Endothelial cell of umbilical vein (primary cell): Measurements from ENCODE around the gene DAND5. TPM values are rescaled to one million over a fixed set of nuclear protein-coding genes. Genes with fewer than 3 reads are reported as not detected.

Experiments used
- Bru-seq: library from RNA; stranded (reverse); fragments of 400-500 nt; gene quantifications from one replicate; lab custom pipeline; 2021; lab: Mats Ljungman, UMichigan
- BruChase-seq, 2 experiments: library from RNA; stranded (reverse); fragments of 400-500 nt; gene quantifications; one replicate each; lab custom pipeline; 2021; lab: Mats Ljungman, UMichigan
- BruUV-seq: library from RNA; stranded (reverse); fragments of 400-500 nt; replicated peaks from 2 replicates; lab custom pipeline; 2021; lab: Mats Ljungman, UMichigan
- CTCF ChIA-PET: fragments of 300-600, 350-600 bp; sonication (Branson Sonifier 250); formaldehyde crosslinking; loops from one replicate; lab custom pipeline; 2021; ENCODE audit warnings: antibody characterized with exemption, inconsistent platforms; lab: Charles Lee
- POLR2A ChIA-PET: fragments of 300-600, 350-600 bp; sonication (Branson Sonifier 250); formaldehyde crosslinking; loops from one replicate; lab custom pipeline; 2021; ENCODE audit warnings: antibody characterized with exemption, inconsistent platforms; lab: Charles Lee
- DNase-seq: peaks from one replicate; pipeline ENCODE4 v3.0.0-alpha.2; 2011; ENCODE audit warnings: low read depth, low spot score
- FAIRE-seq: peaks from 2 replicates; lab custom pipeline; 2011; peaks lifted over from hg19 to GRCh38; lab: Jason Lieb, UNC
- H2AFZ ChIP-seq: 2 replicates; pipeline ENCODE4 v1.6.0; 2012; ENCODE audit warnings: low read depth, low read length, control low read depth, inconsistent platforms
- H3K27ac ChIP-seq: 2 replicates; pipeline ENCODE4 v1.5.1; 2011; ENCODE audit warnings: low read depth, mild to moderate bottlenecking, control low read depth, low read length, moderate library complexity; ENCODE audit not compliant: insufficient read depth
- H3K27me3 ChIP-seq, 2 experiments: 2 replicates each; pipeline versions ENCODE4 v1.6.0 to v1.6.1; 2011; ENCODE audit warnings: low read length in 2 of 2, mixed read lengths in 1 of 2; ENCODE audit not compliant: control insufficient read depth in 2 of 2, insufficient read depth in 2 of 2
- H3K36me3 ChIP-seq, 2 experiments: 2 replicates in 1 of 2; 3 replicates in 1 of 2; pipeline ENCODE4 v1.5.1; 2011; ENCODE audit warnings: low read length in 2 of 2, mild to moderate bottlenecking in 1 of 2, moderate library complexity in 1 of 2; ENCODE audit not compliant: control insufficient read depth in 2 of 2, insufficient read depth in 2 of 2; ENCODE audit errors: extremely low read depth in 1 of 2
- H3K4me1 ChIP-seq: 3 replicates; pipeline ENCODE4 v1.5.1; 2011; ENCODE audit warnings: mild to moderate bottlenecking, low read length; ENCODE audit not compliant: control insufficient read depth, insufficient read depth; ENCODE audit errors: extremely low read depth
- H3K4me2 ChIP-seq: 2 replicates; pipeline ENCODE4 v1.6.1; 2011; ENCODE audit warnings: low read length, control low read depth, mixed read lengths; ENCODE audit not compliant: insufficient read depth
- H3K4me3 ChIP-seq, 3 experiments: fragments of 200-600 bp in 1 of 3; sonication (generic), shearing (Covaris generic) in 1 of 3; replicated peaks in 1 of 3; 2 replicates each; pipeline ENCODE4 v1.5.1; 2011 to 2016; ENCODE audit warnings: control low read depth in 3 of 3, low read length in 3 of 3, mild to moderate bottlenecking in 2 of 3, inconsistent platforms in 1 of 3, low read depth in 1 of 3, moderate library complexity in 1 of 3; ENCODE audit not compliant: insufficient read depth in 1 of 3
- H3K79me2 ChIP-seq: 2 replicates; pipeline ENCODE4 v1.6.0; 2012; ENCODE audit warnings: low read length, inconsistent platforms; ENCODE audit not compliant: control insufficient read depth, insufficient read depth
- H3K9ac ChIP-seq: replicated peaks from 2 replicates; pipeline ENCODE3; 2011; ENCODE audit warnings: low read length, control low read depth; ENCODE audit not compliant: insufficient read depth; ENCODE audit errors: extremely low read depth
- H3K9me1 ChIP-seq: replicated peaks from 3 replicates; pipeline ENCODE4 v1.6.0; 2011; ENCODE audit warnings: mild to moderate bottlenecking, low read length; ENCODE audit not compliant: control insufficient read depth, insufficient read depth; ENCODE audit errors: extremely low read depth
- H3K9me3 ChIP-seq: replicated peaks from 2 replicates; pipeline ENCODE4 v1.5.1; 2012; ENCODE audit warnings: low read length, inconsistent platforms; ENCODE audit not compliant: control insufficient read depth, insufficient read depth
- H4K20me1 ChIP-seq: replicated peaks from 2 replicates; pipeline ENCODE3; 2011; ENCODE audit warnings: mild to moderate bottlenecking, low read length; ENCODE audit not compliant: control insufficient read depth, insufficient read depth; ENCODE audit errors: extremely low read depth
- EZH2 ChIP-seq: IDR thresholded peaks from 2 replicates; pipeline ENCODE4 v1.6.1; 2012; ENCODE audit warnings: borderline replicate concordance, low read depth, mild to moderate bottlenecking, moderate library complexity, low read length, inconsistent platforms; ENCODE audit not compliant: severe bottlenecking
- FOS ChIP-seq: IDR thresholded peaks from 2 replicates; pipeline ENCODE4 v1.6.1; 2011; ENCODE audit warnings: mild to moderate bottlenecking, low read length, moderate library complexity, borderline replicate concordance; ENCODE audit not compliant: insufficient read depth
- GATA2 ChIP-seq: IDR thresholded peaks from 2 replicates; pipeline ENCODE4 v1.7.0; 2011; ENCODE audit warnings: low read depth, mild to moderate bottlenecking, moderate library complexity, mixed read lengths, low read length; ENCODE audit not compliant: insufficient read length, insufficient read depth
- POLR2A ChIP-seq: IDR thresholded peaks from 2 replicates; pipeline ENCODE4 v1.6.1; 2012; ENCODE audit warnings: low read depth, mild to moderate bottlenecking, control low read depth, low read length
- dilution Hi-C: fragments of 300-500 bp; cut with MboI; formaldehyde crosslinking; loops from one replicate; pipeline ENCODE4 v1.15.0; 2019; ENCODE audit warnings: low sequenced_read_pairs; ENCODE audit not compliant: extremely low pct_ligation_motif_present
- intact Hi-C: fragments of 100-400 bp; cut with micrococcal nuclease; formaldehyde crosslinking; loops from one replicate; pipeline ENCODE4 v1.10.0; 2022
- long read RNA-seq: library from polyadenylated mRNA; stranded (forward); transcript quantifications from one replicate; pipeline ENCODE4 v2.0.0, GENCODE V29; 2021
- polyA minus RNA-seq, 3 experiments: library from RNA; depleted of rRNA, polyadenylated mRNA; stranded (reverse); fragments of >200 nt; gene quantifications; 1 replicate in 1 of 3; 2 replicates in 2 of 3; pipeline ENCODE4 v1.2.3, GENCODE V29; 2011
- polyA plus RNA-seq, 4 experiments: library from polyadenylated mRNA; depleted of rRNA in 3 of 4; stranded (reverse) in 3 of 4; unstranded in 1 of 4; fragments of >200 nt; gene quantifications; 2 replicates each; pipeline versions ENCODE4 v1.2.1 to v1.2.3, GENCODE V29; 2011 to 2012; ENCODE audit warnings: missing spikeins in 1 of 4
- total RNA-seq: library from RNA; stranded (reverse); gene quantifications from 2 replicates; pipeline ENCODE4 v1.2.3, GENCODE V29; 2021

DAND5 gene, protein sequence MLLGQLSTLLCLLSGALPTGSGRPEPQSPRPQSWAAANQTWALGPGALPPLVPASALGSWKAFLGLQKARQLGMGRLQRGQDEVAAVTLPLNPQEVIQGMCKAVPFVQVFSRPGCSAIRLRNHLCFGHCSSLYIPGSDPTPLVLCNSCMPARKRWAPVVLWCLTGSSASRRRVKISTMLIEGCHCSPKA
- total RNA-seq (0.20 and 0.28 TPM in 2 replicates), polyA plus RNA-seq (0.06 TPM in 2 replicates), polyA minus RNA-seq (0.15 TPM in 1 of 2 replicates, not detected in the other), Bru-seq, nascent RNA (percentile 22 among the genes with signal in this experiment), BruChase-seq, experiment 1, labeled RNA remaining after a 6-hour chase (percentile 20 among the genes with signal in this experiment), BruChase-seq, experiment 2, labeled RNA remaining after a 2-hour chase (percentile 26 among the genes with signal in this experiment)
- 0.03 and 0.07 TPM in 2 replicates for polyA plus RNA-seq (2011; cell fraction: cytosol; rRNA removed)
- 0.16 and 0.17 TPM in 2 replicates for polyA plus RNA-seq (2011; cell fraction: nucleus; rRNA removed)
- not detected in 2 replicates for polyA plus RNA-seq (2012)
- polyA minus RNA-seq (2011; cell fraction: cytosol; rRNA and poly(A)+ RNA removed) = not detected
- not detected in 2 replicates for polyA minus RNA-seq (2011; cell fraction: nucleus; rRNA and poly(A)+ RNA removed)
- long read RNA-seq = 0 reads

DNA sequence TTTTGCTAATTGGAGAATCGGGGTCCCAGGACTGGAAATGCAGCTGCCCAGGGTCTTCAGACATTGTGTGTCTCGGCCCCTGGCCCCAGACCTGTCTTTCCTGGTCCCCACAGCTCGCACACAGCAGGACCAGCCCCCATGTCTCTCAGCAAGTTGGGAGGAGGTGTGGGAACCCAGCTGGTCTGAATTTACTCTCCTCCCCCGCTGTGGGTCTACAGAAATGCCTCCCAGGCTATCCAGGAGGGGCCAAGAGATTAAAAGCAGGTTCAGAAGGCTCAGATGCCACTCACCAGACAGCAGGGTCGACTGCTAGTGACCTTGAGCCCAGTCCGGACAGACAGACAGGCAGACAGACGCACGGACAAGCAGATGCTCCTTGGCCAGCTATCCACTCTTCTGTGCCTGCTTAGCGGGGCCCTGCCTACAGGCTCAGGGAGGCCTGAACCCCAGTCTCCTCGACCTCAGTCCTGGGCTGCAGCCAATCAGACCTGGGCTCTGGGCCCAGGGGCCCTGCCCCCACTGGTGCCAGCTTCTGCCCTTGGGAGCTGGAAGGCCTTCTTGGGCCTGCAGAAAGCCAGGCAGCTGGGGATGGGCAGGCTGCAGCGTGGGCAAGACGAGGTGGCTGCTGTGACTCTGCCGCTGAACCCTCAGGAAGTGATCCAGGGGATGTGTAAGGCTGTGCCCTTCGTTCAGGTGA is at the start of gene DAND5:
Gene DAND5 (plus strand): TSS at position 285 of the 697 bp plus-strand sequence. CDS start 85 bp downstream, at position 370.
- no TSS peak for BruUV-seq
- no peaks in the 10 kb centered on the region for H3K36me3 ChIP-seq
- no peak within 1 kb of the TSS for H3K4me3 ChIP-seq
- no peak within 1 kb of the TSS for H3K9ac ChIP-seq
- CTCF ChIA-PET = interaction anchor here (0.7 to 1.0 kb wide), 2 partner anchors 8 to 125 kb away, joined by 3 read pairs; no protein-coding TSS in a partner anchor
- dilution Hi-C loops = no loop called here
- no peak within 1 kb of the TSS for H3K27ac ChIP-seq
- H4K20me1 ChIP-seq = no peaks in the 10 kb centered on the region
- H2AFZ ChIP-seq = no peak within 1 kb of the TSS
- TF ChIP-seq EZH2 = no peak
- no peak for TF ChIP-seq GATA2
- TF ChIP-seq POLR2A = no peak
- TF ChIP-seq FOS = no peak
- POLR2A ChIA-PET = no interaction called here
- H3K79me2 ChIP-seq = no peaks in the 10 kb centered on the region
- peaks cover 2% of the 10 kb centered on the region for H3K4me1 ChIP-seq
- H3K9me1 ChIP-seq = no peaks in the 10 kb centered on the region
- FAIRE-seq = no peak
- H3K4me2 ChIP-seq = no peak within 1 kb of the TSS
- no peaks in the 10 kb centered on the region for H3K9me3 ChIP-seq
- no peak for DNase-seq
- intact Hi-C loops = no loop called here
- H3K27me3 ChIP-seq = no peaks in the 10 kb centered on the region
